Trophoblast cell (in vitro differentiated cells and primary cell): ENCODE measurements around the gene C1orf122.

Experiments
- DNase-seq, 2 donors: peaks; one replicate each; pipeline ENCODE4 v3.0.0-alpha.2; 2016
- H2AFZ ChIP-seq: 2 replicates; pipeline ENCODE4 v1.6.1; 2013; ENCODE audit warnings: low read length, moderate library complexity, mild to moderate bottlenecking; ENCODE audit not compliant: insufficient read depth, poor library complexity
- H2AK5ac ChIP-seq: 2 replicates; pipeline ENCODE4 v1.6.1; 2013; ENCODE audit warnings: mild to moderate bottlenecking, low read length
- H2BK120ac ChIP-seq: 2 replicates; pipeline ENCODE4 v1.6.1; 2013; ENCODE audit warnings: low read length, mild to moderate bottlenecking, moderate library complexity; ENCODE audit not compliant: insufficient read depth, poor library complexity
- H2BK12ac ChIP-seq: 2 replicates; pipeline ENCODE4 v1.6.1; 2013; ENCODE audit warnings: mild to moderate bottlenecking, low read length, moderate library complexity
- H2BK5ac ChIP-seq: 2 replicates; pipeline ENCODE4 v1.6.1; 2013; ENCODE audit warnings: low read length, low read depth, moderate library complexity, mild to moderate bottlenecking; ENCODE audit not compliant: poor library complexity
- H3K14ac ChIP-seq: 2 replicates; pipeline ENCODE4 v1.6.1; 2013; ENCODE audit warnings: mild to moderate bottlenecking, low read length
- H3K18ac ChIP-seq: 2 replicates; pipeline ENCODE4 v1.6.1; 2013; ENCODE audit warnings: mild to moderate bottlenecking, low read length
- H3K23ac ChIP-seq: 2 replicates; pipeline ENCODE4 v1.6.1; 2013; ENCODE audit warnings: low read length
- H3K27ac ChIP-seq: 2 replicates; pipeline ENCODE4 v1.5.1; 2013; ENCODE audit warnings: low read depth, mild to moderate bottlenecking, inconsistent platforms, low read length, moderate library complexity
- H3K27me3 ChIP-seq: 2 replicates; pipeline ENCODE4 v1.6.1; 2013; ENCODE audit warnings: inconsistent platforms, mild to moderate bottlenecking, low read length, moderate library complexity; ENCODE audit not compliant: insufficient read depth
- H3K36me3 ChIP-seq, 2 experiments: 1 replicate in 1 of 2; 2 replicates in 1 of 2; pipeline ENCODE4 v1.6.1; 2013; ENCODE audit warnings: low read length in 2 of 2, mild to moderate bottlenecking in 2 of 2, moderate library complexity in 1 of 2; ENCODE audit not compliant: insufficient read depth in 2 of 2, control insufficient read depth in 1 of 2
- H3K4ac ChIP-seq: 2 replicates; pipeline ENCODE4 v1.6.1; 2013; ENCODE audit warnings: low read depth, mild to moderate bottlenecking, low read length, moderate library complexity
- H3K4me1 ChIP-seq, 2 experiments: 1 replicate in 1 of 2; 2 replicates in 1 of 2; pipeline ENCODE4 v1.6.1; 2013; ENCODE audit warnings: low read length in 2 of 2, mild to moderate bottlenecking in 2 of 2, moderate library complexity in 1 of 2; ENCODE audit not compliant: insufficient read depth in 2 of 2, control insufficient read depth in 1 of 2
- H3K4me2 ChIP-seq: 2 replicates; pipeline ENCODE4 v1.6.1; 2013; ENCODE audit warnings: inconsistent platforms, mild to moderate bottlenecking, low read length, moderate library complexity
- H3K4me3 ChIP-seq: 2 replicates; pipeline ENCODE4 v1.5.1; 2013; ENCODE audit warnings: mild to moderate bottlenecking, low read depth, low read length, inconsistent platforms
- H3K79me1 ChIP-seq: one replicate; pipeline ENCODE4 v1.6.1; 2013; ENCODE audit warnings: low read length
- H3K79me2 ChIP-seq: 2 replicates; pipeline ENCODE4 v1.6.1; 2013; ENCODE audit warnings: low read length, mild to moderate bottlenecking; ENCODE audit not compliant: control insufficient read depth, insufficient read depth, poor library complexity
- H3K9ac ChIP-seq: 2 replicates; pipeline ENCODE4 v1.6.1; 2013; ENCODE audit warnings: mild to moderate bottlenecking, low read length
- H3K9me3 ChIP-seq: 2 replicates; pipeline ENCODE4 v1.6.1; 2013; ENCODE audit warnings: low read depth, mild to moderate bottlenecking, control low read depth, inconsistent platforms, low read length; ENCODE audit not compliant: insufficient read depth
- H4K12ac ChIP-seq: 2 replicates; pipeline ENCODE4 v1.6.1; 2013; ENCODE audit warnings: low read depth, mild to moderate bottlenecking, low read length, moderate library complexity
- H4K8ac ChIP-seq: 2 replicates; pipeline ENCODE4 v1.6.1; 2013; ENCODE audit warnings: low read depth, mild to moderate bottlenecking, low read length, moderate library complexity
- H4K91ac ChIP-seq: one replicate; pipeline ENCODE4 v1.6.1; 2013; ENCODE audit warnings: low read depth, mild to moderate bottlenecking, low read length, moderate library complexity
- WGBS: extraction: QIAGEN DNeasy Blood & Tissue Kit; methylation state at CpG from one replicate; pipeline ENCODE4 v1.1.7; 2013; ENCODE audit warnings: missing lambda C conversion rate; ENCODE audit not compliant: insufficient read length, insufficient coverage; ENCODE audit errors: extremely low coverage; 5-methylcytosine and 5-hydroxymethylcytosine counted together

Gene C1orf122

DNA sequence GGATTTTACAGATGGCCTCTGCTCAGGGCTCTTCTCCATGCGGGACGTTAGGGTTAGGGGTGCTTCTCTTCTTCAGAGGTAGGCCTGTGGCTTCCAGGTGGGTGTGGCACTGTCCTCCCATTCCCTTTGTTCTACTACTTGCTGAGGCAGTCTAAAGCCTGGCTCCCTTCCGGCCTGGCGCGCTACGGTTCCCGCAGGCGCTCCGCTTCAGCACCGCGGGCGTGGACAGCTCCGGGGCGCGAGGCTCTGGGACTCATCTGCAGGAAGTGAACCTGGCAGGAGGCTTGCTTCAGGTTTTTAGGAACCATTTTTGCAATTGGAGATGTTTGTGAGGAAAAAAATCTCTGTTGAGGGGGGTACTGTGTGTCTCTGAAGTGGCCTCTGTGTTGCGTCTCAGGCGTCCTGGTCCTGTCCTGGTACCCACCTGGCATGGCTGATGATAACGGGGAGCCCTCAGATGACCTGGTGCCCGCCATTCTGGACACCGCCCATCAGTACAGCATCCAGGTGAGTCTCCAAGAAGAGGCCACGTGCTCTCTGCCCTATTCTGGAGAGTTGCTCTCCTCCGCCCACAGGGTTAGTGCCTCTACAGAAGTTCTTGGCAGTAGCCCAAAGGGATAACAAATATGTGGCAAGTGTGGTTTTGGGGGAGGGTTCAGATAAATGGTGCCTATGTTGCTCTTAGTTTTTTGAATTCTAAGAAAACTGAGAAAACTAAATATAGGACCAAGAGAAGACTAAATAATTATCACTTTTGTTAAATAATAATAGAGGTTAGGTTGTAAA, 12.1 kb upstream of the C1orf122 start:
- Histone ChIP-seq H3K18ac (no peak overlapping the region), H2AK5ac (no peak overlapping the region), H3K4me2 (no peak overlapping the region), H3K36me3 (peaks cover 5 to 6% of the 10 kb centered on the region in 2 experiments), H4K91ac (no peak overlapping the region), H2BK120ac (no peak overlapping the region), H3K9me3 (peaks cover 2% of the 10 kb centered on the region), H3K4ac (no peak overlapping the region), H2BK5ac (no peak overlapping the region), H3K4me3 (no peak overlapping the region), H4K8ac (no peak overlapping the region), H3K4me1 (peaks cover 4% of the 10 kb centered on the region in 2 experiments), H3K79me2 (peaks cover 2% of the 10 kb centered on the region), H3K14ac (no peak overlapping the region), H3K27me3 (peaks cover 19% of the 10 kb centered on the region), H3K79me1 (no peaks in the 10 kb centered on the region), H2BK12ac (no peak overlapping the region), H2AFZ (no peak overlapping the region), H3K27ac (no peak overlapping the region), H3K23ac (no peak overlapping the region), H3K9ac (no peak overlapping the region), H4K12ac (no peak overlapping the region)
- WGBS: no CpG with 5 or more reads among the region's 22 CpGs
- DNase-seq: peak; percentile 43 to 81

DNA sequence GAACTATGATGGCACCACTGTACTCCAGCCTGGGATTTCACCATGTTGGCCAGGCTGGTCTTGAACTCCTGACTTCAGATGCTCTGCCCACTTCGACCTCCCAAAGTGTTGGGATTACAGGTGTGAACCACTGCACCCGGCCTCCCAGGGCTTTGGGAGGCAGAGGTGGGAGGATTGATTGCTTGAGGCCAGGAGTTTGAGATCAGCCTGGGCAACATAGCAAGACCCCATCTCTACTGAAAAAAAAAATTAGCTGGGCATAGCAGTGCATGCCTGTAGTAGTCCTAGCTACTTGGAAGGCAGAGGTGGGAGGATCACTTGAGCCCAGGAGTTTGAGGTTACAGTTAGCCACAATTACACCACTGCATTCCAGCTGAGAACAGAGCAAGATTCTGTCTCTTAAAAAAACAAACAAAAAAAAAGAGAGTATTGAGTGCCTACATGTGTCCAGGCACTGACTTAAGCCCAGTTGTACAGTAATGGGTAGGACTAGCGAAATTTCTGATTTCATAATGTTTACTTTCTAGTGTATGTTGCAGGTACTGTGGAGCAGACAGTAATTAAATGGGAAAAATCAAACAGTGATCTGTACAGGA, 9.7 kb upstream of the C1orf122 start:
- Histone ChIP-seq H3K27me3 (peaks cover 17% of the 10 kb centered on the region), H2AK5ac (no peak overlapping the region), H3K14ac (no peak overlapping the region), H3K4me3 (no peak overlapping the region), H3K4me2 (no peak overlapping the region), H4K91ac (no peak overlapping the region), H2AFZ (no peak overlapping the region), H3K4me1 (peaks cover 4% of the 10 kb centered on the region in 2 experiments), H3K18ac (no peak overlapping the region), H3K9me3 (peaks cover 2% of the 10 kb centered on the region), H3K79me2 (peaks cover 2% of the 10 kb centered on the region), H3K9ac (no peak overlapping the region), H2BK12ac (no peak overlapping the region), H3K79me1 (no peaks in the 10 kb centered on the region), H2BK5ac (no peak overlapping the region), H3K23ac (no peak overlapping the region), H2BK120ac (no peak overlapping the region), H3K36me3 (peaks cover 13 to 14% of the 10 kb centered on the region in 2 experiments), H3K4ac (no peak overlapping the region), H4K12ac (no peak overlapping the region), H4K8ac (no peak overlapping the region), H3K27ac (no peak overlapping the region)
- WGBS: no CpG with 5 or more reads among the region's 3 CpGs
- DNase-seq: no peak

- H3K18ac ChIP-seq: no peak overlapping the region
- H3K79me1 ChIP-seq: peaks cover 3% of the 10 kb centered on the region
- H3K14ac ChIP-seq: no peak overlapping the region
- no peak overlapping the region for H4K91ac ChIP-seq
- no peak for DNase-seq
- H3K79me2 ChIP-seq: peaks cover 4% of the 10 kb centered on the region
- no peaks in the 10 kb centered on the region for H3K27me3 ChIP-seq
- no peak overlapping the region for H2AFZ ChIP-seq
- no peak overlapping the region for H3K27ac ChIP-seq
- H3K4me2 ChIP-seq: no peak overlapping the region
- H3K4me1 ChIP-seq: peaks cover 3 to 6% of the 10 kb centered on the region in 2 experiments
- H3K36me3 ChIP-seq: peaks cover 42 to 50% of the 10 kb centered on the region in 2 experiments
- H3K9ac ChIP-seq: no peak overlapping the region
- peaks cover 2% of the 10 kb centered on the region for H3K9me3 ChIP-seq
- H2BK12ac ChIP-seq: no peak overlapping the region
- H3K23ac ChIP-seq: no peak overlapping the region
- no CpG with 5 or more reads among the region's 1 CpG for WGBS
- no peak overlapping the region for H4K12ac ChIP-seq
- H2AK5ac ChIP-seq: no peak overlapping the region
- H3K4ac ChIP-seq: no peak overlapping the region
- H3K4me3 ChIP-seq: no peak overlapping the region
- no peak overlapping the region for H2BK5ac ChIP-seq
- no peak overlapping the region for H4K8ac ChIP-seq
- H2BK120ac ChIP-seq: no peak overlapping the region
Measured at GRCh38 chr1:37802439-37802838, 5.2 kb upstream of the C1orf122 start.

- H2BK5ac ChIP-seq: no peak overlapping the region
- H3K27ac ChIP-seq: peak overlapping the region; percentile 12
- peak overlapping the region; percentile 55 for H3K14ac ChIP-seq
- H2BK120ac ChIP-seq: peak overlapping the region; percentile 26
- peak overlapping the region; percentile 11 for H2AFZ ChIP-seq
- no CpG with 5 or more reads among the region's 9 CpGs for WGBS
- H3K4me1 ChIP-seq: peaks cover 8 to 10% of the 10 kb centered on the region in 2 experiments
- peaks cover 12% of the 10 kb centered on the region for H3K79me2 ChIP-seq
- peak overlapping the region; percentile 72 for H4K8ac ChIP-seq
- peaks cover 12% of the 10 kb centered on the region for H3K79me1 ChIP-seq
- peak overlapping the region; percentile 61 for H4K12ac ChIP-seq
- H4K91ac ChIP-seq: peak overlapping the region; percentile 50
- H3K9ac ChIP-seq: peak overlapping the region; percentile 82
- no peaks in the 10 kb centered on the region for H3K9me3 ChIP-seq
- no peak overlapping the region for H2BK12ac ChIP-seq
- no peak overlapping the region for H3K23ac ChIP-seq
- H3K18ac ChIP-seq: peak overlapping the region; percentile 80
- H3K4me2 ChIP-seq: peak overlapping the region; percentile 93
- H3K27me3 ChIP-seq: no peaks in the 10 kb centered on the region
- H3K4ac ChIP-seq: peak overlapping the region; percentile 71
- peak overlapping the region; percentile 87 for H2AK5ac ChIP-seq
- peaks cover 39 to 46% of the 10 kb centered on the region in 2 experiments for H3K36me3 ChIP-seq
- peak overlapping the region; percentile 100 for H3K4me3 ChIP-seq
- DNase-seq: no peak
Measured at GRCh38 chr1:37807220-37807554, 403 bp upstream of the C1orf122 start.
